ENCODE measurements around the gene TCF7.

Gene TCF7

DNA sequence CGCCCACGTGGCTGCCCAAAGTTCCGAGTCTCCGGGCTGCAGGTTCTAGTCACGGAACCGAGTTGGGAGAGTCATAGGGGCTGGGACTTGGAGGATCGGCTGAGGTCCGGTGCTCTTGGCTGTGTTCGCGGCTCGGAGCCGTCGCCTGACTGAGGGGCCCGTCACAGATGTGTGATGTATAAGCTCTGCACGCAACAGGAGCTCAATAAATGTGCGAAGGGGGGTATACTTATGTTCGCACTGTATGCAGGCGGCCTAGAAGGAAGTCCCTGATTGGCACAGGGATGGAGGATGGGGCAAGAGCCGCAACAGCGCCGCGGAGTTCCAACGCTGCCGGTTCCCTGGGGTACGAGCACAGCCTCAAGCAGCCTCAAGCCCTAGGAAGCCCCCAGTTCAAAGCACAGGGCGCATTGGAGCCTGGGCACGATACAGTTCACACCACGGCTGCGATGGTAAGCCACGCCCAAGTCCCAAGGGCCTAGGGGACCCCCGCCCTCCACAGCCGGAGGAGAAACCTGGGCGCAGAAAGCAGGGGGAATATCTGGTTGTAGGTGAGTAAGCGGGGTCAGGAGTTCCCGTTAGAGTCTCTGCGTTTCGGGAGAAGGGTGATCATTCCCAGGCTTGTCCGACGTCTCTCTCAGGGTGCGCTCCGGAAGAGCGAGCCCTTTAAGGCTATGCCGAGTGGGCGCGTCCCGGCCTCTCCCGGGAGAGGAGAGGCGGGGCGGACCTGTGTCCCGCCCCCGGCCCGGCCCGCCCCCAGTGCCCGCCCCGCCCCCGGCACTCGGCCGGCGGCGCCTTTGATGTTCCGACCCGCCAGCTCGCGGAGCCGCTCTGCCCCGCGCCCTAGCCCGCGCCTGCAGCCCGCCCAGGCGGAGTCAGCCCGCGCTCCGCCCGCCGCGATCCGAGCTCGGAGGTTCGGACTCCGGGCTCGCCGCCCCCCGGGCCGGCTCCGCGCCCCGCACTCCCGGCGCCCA, at the start of gene TCF7:
Gene TCF7, plus strand, starts transcription at position 780 of the 974 bp plus-strand sequence. CDS start 226 bp downstream, outside the sequence.
- DNase-seq: peak in 43 of 58 donors; percentile 8 to 62 (median 33)

DNA sequence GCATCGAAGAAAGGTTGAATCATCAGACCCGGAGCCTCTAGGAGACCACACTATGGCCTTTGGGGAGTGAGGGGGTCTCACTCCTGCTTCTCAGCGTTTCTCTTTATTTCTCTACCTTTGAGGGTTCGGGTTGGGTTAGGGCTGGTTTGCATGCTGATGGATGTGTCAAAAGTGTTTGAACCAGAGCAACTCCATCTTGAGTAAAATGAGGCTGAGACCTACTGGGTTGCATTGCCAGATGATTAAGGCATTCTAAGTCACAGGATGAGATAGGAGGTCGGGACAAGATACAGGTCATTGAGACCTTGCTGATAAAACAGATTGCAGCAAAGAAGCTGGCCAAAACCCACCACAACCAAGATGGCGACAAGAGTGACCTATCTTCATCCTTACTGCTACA, 44.9 kb upstream of the TCF7 start:
- no peak for DNase-seq

DNA sequence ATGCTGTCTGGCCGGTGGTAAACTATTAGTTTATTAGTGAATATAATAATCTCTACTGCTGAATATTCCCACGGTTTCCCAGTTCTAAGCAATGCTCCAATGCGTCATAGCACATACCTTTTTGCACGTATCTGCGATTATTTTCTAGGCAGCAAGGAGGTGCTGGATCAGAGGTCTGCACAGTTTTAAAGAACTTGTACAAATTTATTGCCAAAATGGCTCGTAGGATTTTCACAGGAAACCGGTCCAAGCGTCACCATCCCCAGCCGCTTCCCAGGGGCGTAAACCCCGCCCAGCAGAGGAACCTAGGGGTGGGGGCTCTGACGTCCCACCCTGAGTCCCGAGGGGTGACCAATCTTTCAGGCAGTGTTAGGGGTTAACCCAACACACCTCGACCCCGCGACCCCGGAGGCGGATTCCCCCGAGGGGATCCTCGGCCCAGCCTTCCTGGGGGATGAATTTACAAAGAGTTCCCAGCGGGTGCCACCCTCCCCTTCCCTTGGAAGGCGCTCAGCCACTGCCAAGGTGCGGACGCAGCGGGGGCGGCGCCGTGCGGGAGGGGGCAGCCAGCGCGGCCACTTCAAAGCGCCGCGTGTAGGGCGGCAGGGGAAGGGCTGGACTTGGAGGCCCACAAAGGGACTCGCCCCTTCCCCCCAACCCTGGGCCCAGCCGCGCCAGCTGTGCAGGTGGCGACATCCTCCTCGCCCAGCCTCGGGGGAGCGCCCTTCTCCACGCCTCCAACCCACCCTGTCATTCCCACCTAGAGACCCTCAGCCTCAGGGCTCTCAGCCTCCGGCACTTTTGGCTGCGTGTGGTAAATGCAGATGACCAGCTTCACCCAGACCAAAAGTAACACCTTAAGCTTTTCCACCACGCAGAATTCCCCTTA, 43.5 kb upstream of the TCF7 start:
- no peak for DNase-seq

DNA sequence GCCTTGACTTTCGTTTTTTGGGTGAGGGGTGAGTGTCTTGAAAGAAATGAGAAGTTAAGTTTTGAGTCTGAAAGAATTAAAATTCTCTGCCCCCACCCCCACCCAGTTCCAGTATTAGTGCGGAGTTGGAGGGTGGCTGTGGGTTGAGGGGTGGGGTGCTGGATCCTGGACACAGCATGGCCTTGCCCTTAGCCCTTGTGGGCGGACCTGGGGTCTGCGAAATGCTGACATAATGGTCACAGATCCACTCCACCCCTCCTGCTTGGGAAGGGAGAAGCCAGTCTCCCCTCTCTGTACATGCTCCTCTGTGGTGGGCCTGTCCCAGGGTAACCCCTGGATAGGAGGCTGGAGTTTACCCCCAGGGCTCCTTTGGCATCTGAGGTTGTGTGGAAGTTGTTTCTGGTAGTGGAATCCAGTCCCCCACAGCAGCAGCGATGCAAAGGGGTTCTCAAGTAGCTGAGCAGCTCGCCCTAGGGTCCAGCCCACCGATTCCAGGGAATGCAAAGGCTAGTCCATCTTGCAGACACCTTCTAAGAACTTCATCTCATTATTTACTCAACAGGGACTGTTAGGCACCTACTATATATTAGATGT, 42.8 kb upstream of the TCF7 start:
- no peak for DNase-seq

DNA sequence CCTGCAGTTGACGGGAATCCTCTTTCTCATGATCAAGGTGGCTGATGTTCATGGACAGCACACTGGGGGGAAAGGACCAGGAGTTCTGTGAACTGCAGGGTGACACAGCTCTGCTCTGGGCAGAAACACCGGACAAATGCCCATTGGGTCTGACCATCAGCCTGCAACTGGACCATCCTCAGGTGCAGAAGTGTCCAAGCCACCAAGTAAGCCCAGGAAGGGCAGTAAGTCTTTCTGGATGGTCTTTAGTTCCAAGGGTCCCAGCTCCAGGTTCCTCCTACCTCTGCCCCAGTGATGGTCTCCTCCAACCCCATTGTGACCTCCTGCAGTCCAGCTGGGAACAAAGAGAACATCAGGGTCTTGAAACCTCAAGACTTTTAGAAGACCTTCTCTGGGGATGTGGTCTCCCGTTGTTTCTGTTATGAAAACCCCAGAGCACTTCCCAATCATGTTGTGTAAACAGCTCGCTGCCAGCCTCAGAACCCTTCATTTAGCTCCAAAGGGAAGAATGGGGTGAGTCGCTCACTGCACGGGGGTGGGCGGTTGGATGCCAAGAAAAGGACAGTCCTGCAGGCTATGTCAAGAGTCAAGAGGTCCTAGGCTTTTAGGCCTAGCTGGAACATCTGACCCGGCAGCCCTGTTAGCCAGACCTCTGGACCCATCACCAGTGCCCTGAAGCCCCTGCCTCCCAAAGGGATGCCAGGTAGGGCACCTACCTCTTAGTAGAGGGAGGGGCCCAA, 41.8 kb upstream of the TCF7 start:
- no peak for DNase-seq

DNA sequence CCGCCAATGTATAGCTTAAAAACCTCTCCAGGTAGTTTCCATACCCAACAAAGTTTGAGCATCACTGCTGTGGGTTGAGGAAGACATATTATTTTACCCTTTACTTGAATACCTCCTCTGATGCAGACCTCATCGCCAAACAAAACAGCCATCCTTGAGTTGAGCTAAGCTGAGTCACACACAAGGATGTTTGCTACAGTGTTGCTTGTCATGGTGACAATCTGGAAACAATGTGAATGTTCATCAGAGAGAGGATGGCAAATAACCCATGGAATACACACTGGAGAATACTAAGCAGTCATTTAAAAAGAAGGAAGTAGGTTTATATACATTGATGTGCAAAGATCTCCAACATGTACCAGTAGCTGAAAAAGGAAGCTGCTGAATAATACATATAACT, 41.1 kb upstream of the TCF7 start:
- no peak for DNase-seq

DNA sequence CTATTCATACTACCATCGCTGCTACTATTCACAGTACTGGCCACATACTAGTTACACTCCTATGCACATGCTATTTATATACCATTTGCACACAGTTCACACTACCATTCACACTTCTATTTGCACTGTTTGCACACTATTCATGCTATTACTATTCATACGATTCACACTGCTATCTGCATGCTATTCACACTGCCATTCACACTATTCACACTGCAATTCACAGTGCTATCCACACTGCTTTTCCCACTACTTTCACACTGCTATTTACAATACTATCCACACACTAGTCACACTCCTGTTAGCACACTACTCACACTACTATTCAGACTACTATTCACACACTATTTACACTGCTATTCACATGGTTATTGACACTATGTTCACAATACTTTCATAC, 39.4 kb upstream of the TCF7 start:
- DNase-seq: no peak

DNA sequence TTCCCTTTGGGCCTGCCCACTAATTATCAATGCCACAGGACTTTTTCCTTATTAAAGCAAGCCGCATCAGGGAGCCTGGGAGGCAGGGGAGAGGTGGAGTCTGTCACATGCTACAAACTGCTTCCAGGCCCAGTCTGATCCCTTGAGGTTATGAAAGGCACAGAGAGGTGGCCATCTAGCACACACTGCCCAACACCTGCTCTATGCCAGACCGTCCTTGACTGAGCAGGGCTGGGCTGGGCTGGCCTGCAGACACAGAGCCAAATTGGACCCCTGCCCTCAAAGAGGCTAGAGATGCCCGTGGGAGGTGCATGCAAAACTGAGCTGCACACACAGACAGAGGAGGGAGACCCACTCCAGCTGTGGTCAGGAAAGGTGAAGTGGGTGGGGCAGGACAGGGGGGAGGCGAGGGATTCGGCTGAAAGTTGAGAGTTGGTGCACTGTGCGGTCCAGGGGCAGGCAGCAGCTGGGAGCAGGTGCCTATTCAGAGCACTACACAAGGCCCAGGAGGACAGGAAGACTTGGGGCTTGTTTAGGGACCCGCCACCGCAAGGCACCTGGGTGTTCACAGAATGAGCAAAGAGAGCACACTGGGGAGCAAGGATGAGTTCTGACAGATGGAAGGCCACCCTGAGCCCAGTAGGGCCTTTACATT, 36.4 kb upstream of the TCF7 start:
- DNase-seq: no peak

DNA sequence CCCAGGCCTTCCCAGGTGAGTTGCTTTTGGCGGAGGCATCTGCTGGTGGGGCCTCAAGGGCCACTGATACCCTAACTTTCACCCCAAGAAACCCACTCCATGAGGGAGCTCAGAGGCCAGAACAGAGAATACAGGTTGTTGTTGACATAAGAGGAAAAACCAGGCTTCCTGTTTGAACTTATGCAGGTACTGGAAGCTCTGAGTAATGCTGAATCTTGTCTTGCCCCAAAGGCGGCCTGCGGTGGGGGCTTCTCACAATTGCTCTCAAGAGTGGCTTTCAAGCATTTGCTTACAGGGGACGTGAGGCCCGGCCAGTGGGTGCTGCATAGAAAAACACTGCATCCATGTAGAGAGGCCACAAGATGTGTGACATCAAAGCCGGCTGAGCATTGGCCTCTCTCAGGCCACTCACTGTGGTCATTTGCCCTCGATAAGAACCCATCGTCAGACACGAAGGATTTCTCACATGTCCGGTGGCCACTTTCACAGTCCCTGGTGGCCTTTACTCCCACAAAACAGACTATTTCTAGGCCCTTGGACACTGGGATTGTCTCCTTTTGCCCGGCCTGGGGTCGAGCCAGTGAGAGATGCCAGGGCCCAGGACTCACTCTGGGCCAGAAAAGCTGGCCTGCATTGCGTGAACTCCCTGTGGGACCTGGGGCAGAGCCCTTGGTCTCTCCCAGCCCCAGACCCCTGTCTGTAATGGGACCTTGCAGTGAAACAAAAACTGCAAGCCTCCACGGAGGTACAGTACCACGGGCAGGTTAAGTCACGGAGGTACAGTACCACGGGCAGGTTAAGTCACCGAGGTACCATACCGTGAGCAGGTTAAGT, 34.5 kb upstream of the TCF7 start:
- no peak for DNase-seq

DNA sequence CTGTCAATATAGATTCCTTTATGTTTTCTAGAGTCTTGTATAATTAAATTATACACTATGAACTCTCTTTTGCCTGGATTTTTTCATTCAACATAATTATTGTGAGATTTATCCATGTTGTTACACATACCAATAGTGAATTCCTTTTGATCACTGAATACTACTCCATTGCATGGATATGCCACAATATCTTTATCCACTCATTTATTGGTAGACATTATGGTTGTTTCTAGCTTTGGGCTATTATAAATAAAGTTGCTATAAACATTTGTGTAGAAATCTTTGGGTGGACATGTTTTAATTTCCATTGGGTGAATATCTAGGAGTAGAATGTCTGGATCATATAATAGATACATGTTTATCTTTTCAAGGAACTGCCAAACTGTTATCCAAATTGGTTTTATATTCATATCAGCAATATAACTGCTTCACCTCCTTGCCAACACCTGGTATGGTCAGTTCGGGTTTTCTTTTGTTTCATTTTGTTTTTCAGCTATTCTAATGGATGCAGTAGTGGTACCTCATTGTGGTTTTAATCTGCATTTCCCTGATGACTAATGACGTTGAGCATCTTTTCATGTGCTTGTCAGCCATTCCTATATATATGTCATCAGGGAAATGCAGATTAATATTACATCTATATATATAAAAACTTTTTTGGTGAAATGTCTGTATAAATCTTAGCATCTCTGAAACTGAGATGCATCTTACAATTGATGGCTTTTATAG, 32.1 kb upstream of the TCF7 start:
- DNase-seq: no peak

DNA sequence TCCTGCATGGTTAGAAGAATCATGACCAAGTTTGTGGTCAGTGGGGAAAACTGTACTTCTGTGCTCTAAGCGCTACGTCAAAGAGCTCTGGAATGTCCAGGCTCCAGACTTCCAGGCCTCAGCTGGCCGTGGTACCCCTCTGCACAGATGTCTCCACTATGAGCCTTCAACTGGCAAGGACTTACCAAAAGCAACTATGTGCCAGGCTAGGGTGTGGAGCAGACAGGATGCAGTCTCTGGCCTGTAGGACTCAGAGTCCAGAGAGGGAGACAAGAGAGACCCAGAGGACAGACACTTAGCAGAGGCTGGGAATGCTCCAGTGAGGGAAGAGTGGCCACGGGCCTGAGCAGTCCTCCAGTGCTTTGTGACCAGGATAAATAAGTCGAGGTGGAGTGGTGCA, 31.0 kb upstream of the TCF7 start:
- DNase-seq: no peak

DNA sequence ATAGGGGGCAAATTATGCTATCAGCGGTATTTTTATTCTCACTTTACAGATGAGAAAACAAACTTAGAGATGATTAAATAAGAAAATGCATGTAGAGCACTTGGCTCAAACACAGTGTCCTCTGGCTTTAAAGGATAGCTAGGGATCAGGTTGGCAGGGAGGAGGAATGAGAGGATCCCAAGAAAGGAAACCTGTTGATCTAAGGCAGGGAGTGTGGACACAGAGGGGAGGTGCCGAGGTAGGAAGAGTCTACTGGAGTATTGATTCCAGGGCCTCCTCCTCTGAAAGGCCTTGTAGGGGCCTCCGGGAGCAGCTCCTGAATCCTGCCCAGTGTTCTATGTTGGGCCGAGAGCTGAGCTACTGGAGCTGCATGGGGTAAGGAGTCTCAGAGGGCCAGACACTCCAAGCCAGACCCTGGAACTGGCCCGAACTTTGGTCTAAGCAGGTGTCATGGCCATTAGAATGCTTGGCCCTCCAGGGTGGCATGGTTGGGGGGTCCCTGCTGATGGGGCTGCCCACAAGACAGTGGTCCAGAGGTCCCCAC, 30.4 kb upstream of the TCF7 start:
- DNase-seq: no peak

DNA sequence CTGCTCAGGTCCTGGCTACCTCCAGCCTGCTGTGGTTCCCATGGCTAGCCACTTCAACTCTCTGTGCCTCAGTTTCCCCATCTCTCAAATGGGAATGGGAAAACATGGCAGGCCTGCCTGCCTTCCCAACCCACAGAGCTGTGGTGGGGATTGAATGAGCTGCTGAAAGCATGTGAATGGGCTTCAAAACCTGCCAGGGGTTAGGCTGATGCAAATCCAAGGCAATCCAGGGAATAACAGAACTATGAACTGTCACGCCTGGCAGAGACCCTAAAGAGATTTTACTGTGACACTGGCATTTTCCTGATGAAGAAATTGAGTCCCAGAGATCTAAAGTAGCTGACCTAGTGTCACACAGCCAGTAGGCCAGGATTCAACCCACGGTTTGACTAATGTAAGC, 29.9 kb upstream of the TCF7 start:
- DNase-seq: no peak

DNA sequence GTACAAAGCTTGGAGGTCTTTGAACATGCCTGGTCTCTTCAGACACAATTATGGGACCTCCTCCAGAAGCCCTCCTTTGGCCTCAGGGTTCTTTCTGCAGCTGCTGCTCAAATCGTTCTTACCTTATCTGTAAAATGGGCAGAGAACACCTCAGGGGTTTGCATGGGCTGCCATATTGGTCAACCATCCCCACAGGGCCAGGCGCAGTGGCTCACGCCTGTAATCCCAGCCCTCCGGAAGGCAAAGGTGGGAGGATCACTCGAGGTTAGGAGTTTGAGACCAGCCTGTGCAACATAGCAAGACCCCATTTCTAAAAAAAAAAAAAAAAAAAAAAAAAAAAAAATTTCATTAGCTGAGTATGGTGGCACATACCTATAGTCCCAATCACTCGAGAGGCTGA, 29.1 kb upstream of the TCF7 start:
- DNase-seq: no peak

DNA sequence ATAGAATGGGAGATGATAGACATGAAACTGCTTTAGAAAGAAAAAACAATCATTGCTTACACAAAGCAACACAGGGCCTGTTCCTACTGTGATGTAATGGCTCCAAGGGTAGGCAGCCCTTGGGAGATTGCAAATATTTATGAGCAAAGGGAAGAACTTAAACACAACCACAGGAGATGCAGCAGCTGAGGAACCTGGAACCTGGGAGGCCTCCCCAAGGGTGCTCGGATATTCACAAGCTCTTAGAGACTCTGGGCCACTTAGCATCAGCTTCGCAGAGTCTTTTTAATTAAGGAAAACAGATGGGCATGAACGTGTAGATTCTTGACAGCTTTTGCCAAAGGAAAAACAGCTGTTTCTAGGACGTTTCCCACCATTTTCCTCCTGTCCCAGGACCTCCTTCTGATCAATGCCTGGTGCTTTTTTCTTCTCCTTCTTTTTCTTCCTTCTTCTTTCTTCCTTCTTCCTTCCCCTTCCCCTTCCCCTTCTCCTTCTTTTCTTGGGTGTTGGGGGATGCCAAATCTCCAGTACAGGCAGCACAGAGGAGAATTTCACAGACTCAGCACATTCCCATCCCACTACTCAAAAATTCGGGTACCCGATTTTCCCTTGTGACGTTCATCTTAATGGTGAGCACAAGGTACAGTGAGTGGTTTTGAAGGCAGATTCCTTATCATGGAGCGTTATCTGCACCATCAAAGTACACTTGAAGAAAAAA, 28.1 kb upstream of the TCF7 start:
- no peak for DNase-seq

DNA sequence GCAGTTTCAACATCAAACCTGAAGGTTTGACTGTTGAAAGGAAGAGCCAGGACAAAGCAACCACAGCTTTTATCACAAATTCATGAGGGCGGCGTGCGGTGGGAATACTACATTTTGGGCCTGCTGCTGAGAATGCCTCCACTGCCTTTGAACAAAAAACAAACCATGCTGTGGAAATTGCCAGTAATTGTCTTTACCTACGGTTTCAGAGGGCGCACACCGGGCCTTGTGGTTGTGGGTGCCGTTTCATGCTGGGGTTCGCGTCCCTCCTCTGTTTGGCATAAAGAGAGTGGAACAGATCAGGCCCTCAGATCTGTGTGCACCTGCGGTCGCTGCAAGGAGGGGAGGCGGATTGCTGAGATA, 27.6 kb upstream of the TCF7 start:
- no peak for DNase-seq

DNA sequence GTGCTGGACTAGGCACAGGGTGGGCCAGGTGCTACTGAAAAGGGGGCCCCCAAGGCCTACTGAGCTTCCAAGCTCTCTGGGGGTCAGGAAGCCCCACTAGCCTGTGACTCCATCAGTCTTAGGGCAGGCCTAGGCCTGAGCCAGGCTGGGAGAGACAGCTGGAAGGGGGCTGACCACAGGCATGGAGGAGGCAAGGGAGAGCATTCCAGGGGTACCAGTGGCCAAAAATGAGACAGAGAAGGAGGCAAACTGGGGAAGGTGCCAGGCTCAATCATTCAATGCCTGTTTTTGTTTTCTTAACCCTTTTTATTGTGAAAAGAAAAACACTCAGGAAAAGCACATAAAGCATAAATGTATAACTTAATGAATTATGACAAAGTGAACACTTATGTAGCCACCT, 26.2 kb upstream of the TCF7 start:
- DNase-seq: no peak

DNA sequence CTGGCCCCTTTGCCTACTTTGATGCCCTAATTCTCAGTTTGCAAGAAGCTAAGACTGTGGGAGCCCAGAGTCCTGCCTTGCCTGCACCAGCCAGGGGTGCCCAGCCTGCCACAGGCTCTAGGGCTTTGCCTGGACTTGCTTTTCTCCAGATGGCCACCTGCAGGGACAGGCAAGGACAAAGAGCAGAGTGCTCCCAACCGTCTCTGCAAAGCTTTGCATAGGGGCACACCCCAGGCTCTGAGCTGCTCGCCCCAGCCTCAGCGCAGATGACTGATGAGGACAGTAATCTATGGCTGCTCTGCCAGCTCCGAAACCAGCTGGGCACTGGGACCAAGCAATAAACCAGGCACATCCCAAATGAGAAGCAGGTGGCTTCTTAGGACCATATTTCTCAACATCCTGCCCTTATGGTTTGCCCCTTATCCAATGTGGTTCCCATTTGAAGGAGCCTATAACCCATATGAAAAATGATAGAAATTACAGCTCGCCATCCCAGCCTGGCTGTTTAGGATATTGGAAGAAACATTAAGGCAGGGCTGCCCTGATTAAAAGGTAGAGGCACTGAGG, 25.4 kb upstream of the TCF7 start:
- no peak for DNase-seq
